Stimulated activated CD4-positive, alpha-beta T cell treated with anti-CD3 and anti-CD28 coated beads, Interleukin-2, amount 100 ng/mL, for 4 hours (primary cell): Measurements from ENCODE around the gene TMED8.
"Not testable (repeated sequence)": the region's sequence is repeated elsewhere in the genome, so short reads cannot be mapped to it uniquely, and the experiment has no call there.

Experiments used
- DNase-seq: peaks from one replicate; pipeline ENCODE4 v3.0.0-alpha.2; 2020; ENCODE audit warnings: low read depth

Gene TMED8

GRCh38 chr14:77364146-77364545 lies 12.7 kb downstream of the TMED8 start:
- DNase-seq, result no peak

GRCh38 chr14:77359626-77360025 lies 17.3 kb downstream of the TMED8 start:
- DNase-seq, result no peak

DNA sequence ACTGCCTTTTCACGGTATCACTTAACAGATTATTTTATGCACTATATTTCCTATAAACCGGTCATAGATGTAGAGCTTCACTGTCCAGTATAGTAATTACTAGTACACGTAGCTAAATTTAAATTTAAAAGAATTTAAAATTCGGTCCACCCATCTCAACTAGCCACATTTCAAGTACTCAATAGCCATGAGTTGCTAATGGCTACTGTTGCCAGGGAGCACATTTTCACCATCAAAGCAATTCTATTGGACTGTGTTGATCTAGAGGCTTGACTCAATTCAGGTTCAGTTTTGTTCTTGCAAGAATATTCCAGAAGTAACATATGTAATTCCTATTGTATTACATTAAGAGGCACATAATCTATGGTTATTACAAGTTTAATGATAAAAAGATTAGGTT lies 20.0 kb downstream of the TMED8 start:
- no peak for DNase-seq

GRCh38 chr14:77355811-77356210 lies 21.1 kb downstream of the TMED8 start:
- DNase-seq, result no peak

GRCh38 chr14:77353469-77354141 lies 23.3 kb downstream of the TMED8 start:
- DNase-seq, result no peak

- no peak for DNase-seq
Measured at GRCh38 chr14:77347751-77348150, 29.1 kb downstream of the TMED8 start.

DNA sequence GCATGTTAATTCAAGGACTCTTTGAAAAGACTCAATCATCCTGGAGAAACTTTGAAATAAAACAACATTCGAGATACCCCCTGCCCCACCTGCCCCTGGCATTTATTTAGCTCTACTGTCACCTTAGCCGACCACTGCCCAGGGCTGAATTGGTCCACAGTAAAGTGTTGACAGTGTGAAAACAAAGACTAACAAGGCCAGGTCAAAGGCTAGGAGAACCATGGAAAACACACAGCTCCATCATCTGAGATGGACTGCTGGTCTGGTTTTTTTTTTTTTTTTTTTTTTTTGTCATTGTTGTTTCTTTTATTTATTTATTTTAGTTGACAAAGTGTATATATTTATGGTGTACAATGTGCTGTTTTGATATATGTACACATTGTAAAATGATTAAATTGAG lies 30.4 kb downstream of the TMED8 start:
- DNase-seq, result no peak

GRCh38 chr14:77344377-77344996 lies 32.4 kb downstream of the TMED8 start:
- DNase-seq, result no peak

DNA sequence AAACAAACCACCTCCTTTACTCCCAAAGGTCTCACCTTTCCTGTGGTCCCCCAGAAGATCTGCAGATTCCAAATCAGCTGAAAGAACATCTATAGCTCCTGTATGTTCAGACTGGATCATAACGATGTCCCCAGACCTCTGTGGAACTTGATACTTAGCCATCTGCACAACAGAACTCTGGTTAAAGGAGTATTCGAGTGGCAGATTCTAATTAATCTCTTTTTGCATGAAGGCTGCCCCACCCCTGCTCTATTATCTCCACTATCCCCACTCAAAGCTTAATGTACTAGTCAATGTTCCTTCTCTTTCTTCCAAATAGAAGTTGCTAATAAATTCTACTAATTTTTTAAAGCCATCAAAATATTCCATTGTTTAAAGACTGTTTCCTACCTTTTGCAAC lies 33.2 kb downstream of the TMED8 start:
- DNase-seq, result no peak

DNA sequence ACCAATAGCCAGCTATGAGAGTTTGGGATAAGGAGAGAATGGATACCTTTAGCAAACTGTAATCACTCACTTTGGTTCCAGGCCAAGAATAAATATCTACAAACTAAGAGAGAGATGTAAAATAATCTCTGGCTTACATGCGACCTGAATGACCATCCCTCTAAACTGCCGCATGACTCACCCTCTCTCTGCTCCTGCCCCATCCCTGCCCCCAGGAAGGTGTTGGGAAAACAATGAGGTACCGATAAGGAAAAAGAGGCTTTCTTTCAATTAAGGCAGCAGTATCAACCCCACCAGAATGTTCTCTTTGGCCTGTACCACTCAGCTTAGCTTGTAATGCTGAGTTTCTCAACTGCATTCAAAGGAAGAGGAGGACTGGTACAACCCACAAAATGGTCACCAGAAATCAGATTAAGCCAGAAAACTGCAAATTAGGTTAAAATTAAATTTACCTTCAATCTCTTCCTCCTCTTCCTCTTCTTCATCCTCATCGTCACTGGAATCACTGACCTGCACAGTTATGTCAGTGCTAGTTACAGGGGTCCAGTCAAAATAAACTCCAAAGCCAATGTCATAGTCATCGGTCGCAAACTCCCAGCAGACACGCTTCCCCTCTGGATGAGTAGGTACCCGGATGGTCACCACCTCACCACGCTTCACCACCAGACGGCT lies 34.0 kb downstream of the TMED8 start:
- DNase-seq, result no peak

GRCh38 chr14:77340389-77340788 lies 36.5 kb downstream of the TMED8 start:
- no peak for DNase-seq

DNA sequence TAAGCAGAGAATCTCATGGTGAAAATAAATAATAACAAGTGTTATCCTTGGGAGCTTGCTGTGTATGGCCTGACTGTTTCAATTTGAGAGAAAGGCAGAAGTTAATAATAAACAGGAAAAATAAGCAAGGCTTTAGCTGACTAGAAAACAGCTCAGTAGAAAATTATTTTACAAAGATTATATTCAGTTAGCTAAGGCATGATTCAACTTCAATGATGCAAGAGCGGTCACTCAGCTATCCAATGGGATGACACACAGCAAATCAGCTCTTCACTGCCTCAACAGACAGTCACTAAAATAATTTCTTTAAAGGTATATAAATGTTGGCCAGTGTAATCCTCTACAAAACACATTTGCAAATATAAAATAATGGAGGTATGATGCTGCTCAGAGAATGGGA lies 37.5 kb downstream of the TMED8 start:
- DNase-seq, result no peak

- DNase-seq, result no peak
Measured at GRCh38 chr14:77338302-77338701, 38.6 kb downstream of the TMED8 start.

DNA sequence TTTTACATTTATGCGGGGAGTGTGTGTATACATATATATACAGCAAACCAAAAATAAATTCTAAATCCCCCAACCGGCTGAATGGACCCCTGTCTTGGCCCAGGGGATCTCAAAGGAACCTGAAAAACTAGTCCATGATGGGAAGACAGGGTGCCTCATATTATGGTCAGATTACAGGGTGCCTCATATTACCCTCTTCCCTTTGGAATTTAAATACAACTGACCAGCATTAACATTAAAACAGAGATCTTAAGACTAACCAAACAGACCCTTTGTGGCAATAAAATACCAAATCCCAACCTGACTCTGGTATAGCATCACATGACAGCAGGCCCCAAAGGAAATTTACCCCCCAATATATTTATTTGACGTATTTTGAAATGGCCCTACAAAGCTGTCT lies 39.0 kb downstream of the TMED8 start:
- DNase-seq, result no peak

DNA sequence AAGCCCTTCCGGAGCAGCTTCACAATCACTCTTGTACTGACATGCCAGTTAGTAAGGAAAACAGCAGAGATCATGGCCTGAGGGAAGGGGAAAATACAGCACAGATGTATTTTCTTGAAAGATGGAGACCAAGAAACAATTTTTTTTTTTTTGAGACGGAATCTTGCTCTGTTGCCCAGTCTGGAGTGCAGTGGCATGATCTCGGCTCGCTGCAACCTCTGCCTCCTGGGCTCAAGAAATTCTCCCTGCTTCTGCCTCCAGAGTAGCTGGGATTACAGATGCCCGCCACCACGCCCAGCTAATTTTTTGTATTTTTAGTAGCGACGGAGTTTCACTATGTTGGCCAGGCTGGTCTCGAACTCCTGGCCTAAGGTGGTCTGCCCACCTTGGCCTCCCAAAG lies 39.6 kb downstream of the TMED8 start:
- not testable (repeated sequence) for DNase-seq

- DNase-seq, result no peak
Measured at GRCh38 chr14:77335576-77335975, 41.3 kb downstream of the TMED8 start.

GRCh38 chr14:77329872-77330271 lies 47.0 kb downstream of the TMED8 start:
- no peak for DNase-seq

- DNase-seq, result no peak
Measured at GRCh38 chr14:77327111-77327510, 49.8 kb downstream of the TMED8 start.

DNA sequence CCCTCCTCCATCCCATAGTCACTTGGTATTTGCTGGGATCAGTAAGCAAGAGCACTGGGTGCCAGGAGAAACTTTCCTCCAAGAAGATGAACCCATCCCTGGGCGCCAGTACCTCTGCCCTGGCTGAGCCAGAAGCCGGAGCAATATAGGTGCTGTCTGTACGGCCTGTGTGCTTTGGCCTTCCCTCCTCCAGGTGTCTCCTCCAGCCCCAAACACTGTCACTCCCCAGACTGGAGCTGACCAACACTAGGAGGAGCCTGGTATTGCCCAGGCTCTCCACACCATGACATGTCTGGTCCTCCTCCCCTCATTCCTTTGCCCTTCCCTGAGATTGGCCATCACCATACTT lies 51.2 kb downstream of the TMED8 start:
- DNase-seq, result no peak

DNA sequence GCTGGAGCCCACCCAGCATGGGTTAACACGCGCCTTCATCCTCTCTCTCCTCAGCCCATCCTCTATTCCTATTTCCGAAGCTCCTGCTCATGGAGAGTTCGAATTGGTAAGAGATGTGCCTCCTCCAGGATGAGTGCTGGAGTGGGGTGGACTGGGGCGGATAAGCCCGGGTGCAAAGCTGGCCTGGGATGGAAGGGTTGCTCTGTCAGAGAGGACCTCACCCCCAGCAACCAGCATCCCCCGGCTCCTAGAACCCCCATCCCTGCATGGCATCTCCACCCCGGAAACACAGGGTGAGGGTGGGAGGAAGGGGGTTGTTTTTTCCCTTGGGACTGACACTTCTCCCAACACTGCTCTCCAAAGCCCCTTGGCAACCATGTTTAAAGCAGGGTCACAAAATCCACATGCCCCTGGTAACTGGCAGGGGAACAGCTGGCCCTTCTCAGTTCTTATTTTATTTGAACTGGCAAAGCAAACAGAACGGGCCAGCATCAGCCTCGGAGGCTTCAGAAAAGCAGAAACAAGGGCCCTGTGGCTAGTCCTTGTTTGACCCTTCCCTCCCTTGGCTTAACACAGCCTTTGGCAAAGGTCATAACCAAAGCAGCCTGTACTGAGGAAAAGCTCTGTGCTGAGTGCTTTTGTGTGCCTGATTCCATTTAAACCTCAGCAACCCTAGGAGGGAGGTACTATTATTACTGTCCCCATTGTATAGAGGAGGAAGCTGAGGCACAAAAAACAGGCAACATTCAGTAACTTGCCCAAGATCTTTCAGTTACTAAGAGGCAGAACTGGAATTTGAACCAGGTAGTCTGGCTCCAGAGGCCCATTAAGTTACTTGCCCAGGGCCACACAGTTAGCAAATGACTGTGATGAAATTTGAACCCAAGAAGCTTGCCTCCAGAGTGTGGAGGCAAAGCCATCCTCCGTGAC lies 51.8 kb downstream of the TMED8 start:
- DNase-seq, result no peak

DNA sequence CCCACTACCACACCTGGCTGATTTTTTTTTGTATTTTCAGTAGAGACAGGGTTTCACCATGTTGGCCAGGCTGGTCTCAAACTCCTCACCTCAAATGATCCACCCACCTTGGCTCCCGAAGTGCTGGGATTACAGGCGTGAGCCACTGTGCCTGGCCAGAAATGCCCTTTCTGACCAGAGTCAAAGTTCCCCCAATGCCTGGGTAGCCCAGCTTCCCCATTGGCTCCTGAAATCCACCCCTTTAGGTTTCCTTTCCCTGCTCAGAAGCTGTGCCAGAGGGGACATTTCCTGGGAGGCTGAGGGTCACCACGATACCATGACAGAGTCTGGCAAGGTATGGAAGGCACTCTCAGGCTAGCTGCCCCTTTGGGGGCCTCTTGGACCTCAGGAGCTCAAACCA lies 52.6 kb downstream of the TMED8 start:
- no peak for DNase-seq

DNA sequence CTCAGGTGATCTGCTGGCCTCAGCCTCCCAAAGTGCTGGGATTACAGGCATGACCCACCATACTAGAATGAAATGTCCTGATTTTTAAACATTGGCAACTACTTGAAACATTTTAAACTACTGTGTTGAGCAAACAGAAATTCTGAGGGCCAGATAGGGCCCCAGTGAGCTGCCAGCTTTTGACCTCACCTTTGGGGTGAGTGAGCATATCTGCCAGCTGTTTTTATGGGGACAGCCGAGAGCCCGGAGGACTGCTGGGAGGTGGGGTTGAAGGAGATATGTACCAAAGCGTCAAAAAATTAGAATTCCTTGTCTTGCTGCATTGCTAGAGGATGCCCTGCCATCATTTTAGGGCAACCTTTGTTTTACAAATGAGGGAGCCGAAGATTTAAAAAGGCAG lies 53.3 kb downstream of the TMED8 start:
- DNase-seq, result no peak

DNA sequence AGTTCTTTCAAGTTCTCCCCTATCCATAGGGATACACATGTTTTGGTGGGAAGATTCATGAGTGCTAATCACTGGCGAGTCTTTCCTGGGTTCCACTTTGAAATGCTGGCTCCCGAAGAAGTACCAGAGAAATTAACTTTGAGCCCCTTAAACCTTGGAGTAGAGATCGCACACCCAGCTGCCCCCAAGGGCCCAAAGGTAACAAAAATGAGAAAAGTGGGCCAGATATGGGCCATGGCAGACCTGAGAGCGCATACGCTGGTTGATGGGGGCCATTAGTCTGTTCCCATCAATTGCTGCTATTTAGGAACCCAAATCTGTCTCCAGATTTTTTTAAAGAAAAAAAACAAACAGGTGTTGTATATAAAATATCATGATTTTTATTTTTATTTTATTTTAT lies 53.9 kb downstream of the TMED8 start:
- no peak for DNase-seq
